Osteocyte (in vitro differentiated cells): Measurements from ENCODE around the gene SPRYD4. TPM values are rescaled to one million over a fixed set of nuclear protein-coding genes. Genes with fewer than 3 reads are reported as not detected.
"Not testable (repeated sequence)": the region's sequence is repeated elsewhere in the genome, so short reads cannot be mapped to it uniquely, and the experiment has no call there.

ENCODE experiments used
- DNase-seq: peaks from one replicate; pipeline ENCODE4 v3.0.0; 2021; ENCODE audit warnings: mixed read lengths; ENCODE audit not compliant: unreplicated experiment; ENCODE audit errors: extremely low spot score
- H3K27ac Mint-ChIP-seq: one replicate; pipeline ENCODE4 v1.8.0; 2021; ENCODE audit warnings: mild to moderate bottlenecking, mixed read lengths; ENCODE audit not compliant: unreplicated experiment
- H3K27me3 Mint-ChIP-seq: one replicate; pipeline ENCODE4 v1.8.0; 2021; ENCODE audit warnings: mixed read lengths; ENCODE audit not compliant: unreplicated experiment
- H3K36me3 Mint-ChIP-seq: one replicate; pipeline ENCODE4 v1.8.0; 2021; ENCODE audit warnings: mixed read lengths; ENCODE audit not compliant: unreplicated experiment
- H3K4me1 Mint-ChIP-seq: one replicate; pipeline ENCODE4 v1.8.0; 2021; ENCODE audit warnings: mixed read lengths; ENCODE audit not compliant: unreplicated experiment
- H3K4me3 Mint-ChIP-seq: one replicate; pipeline ENCODE4 v1.8.0; 2021; ENCODE audit warnings: mild to moderate bottlenecking, moderate library complexity, mixed read lengths; ENCODE audit not compliant: unreplicated experiment
- H3K9me3 Mint-ChIP-seq: one replicate; pipeline ENCODE4 v1.8.0; 2021; ENCODE audit warnings: mixed read lengths; ENCODE audit not compliant: unreplicated experiment
- total RNA-seq: library from RNA; stranded (reverse); gene quantifications from 2 replicates; pipeline ENCODE4 v1.2.1, GENCODE V29; 2021
- TF ChIP-seq, protein P1 (sequence below): fragments of 200-600 bp; sonication (generic); IDR thresholded peaks from 2 replicates; pipeline ENCODE4 v1.5.0; 2021; ENCODE audit warnings: antibody characterized with exemption, mild to moderate bottlenecking, moderate library complexity

Gene SPRYD4
- total RNA-seq, 1 donor from 2014 or later, result 2.7 TPM

DNA sequence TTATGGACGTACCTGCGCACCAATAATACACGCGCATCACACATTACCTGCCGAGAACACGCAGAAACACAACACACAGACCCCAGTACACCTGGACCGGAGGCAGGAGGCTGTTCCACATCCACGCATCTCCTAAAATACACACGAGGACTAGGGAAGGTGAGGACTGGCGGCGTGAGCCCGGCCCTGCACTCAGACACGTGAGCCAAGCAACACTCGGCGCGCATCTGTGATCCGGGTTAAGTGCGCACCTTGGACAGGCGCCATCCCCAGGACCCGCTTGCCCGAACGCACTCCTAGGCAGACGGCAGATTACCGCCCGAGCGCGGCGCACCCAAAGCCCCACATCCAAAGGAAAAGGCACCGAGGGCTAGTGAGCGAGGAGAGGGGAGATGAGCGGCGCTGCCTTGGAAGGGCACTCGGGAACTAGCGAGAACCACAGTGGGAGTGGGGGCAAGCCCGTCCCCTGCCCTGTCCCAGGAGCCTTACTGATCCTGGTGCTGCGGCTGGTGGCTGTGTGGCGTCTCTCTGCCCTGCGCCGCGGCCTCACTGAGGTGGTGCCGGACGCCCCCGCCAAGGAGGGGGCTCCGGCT lies 19.2 kb downstream of the SPRYD4 start:
- Mint-ChIP-seq H3K27me3 (peaks cover 54% of the 10 kb centered on the region), H3K36me3 (no peaks in the 10 kb centered on the region), H3K27ac (no peak overlapping the region), H3K9me3 (no peaks in the 10 kb centered on the region), H3K4me1 (peaks cover 13% of the 10 kb centered on the region), H3K4me3 (peak overlapping the region; percentile 81)
- TF ChIP-seq, protein P1, sequence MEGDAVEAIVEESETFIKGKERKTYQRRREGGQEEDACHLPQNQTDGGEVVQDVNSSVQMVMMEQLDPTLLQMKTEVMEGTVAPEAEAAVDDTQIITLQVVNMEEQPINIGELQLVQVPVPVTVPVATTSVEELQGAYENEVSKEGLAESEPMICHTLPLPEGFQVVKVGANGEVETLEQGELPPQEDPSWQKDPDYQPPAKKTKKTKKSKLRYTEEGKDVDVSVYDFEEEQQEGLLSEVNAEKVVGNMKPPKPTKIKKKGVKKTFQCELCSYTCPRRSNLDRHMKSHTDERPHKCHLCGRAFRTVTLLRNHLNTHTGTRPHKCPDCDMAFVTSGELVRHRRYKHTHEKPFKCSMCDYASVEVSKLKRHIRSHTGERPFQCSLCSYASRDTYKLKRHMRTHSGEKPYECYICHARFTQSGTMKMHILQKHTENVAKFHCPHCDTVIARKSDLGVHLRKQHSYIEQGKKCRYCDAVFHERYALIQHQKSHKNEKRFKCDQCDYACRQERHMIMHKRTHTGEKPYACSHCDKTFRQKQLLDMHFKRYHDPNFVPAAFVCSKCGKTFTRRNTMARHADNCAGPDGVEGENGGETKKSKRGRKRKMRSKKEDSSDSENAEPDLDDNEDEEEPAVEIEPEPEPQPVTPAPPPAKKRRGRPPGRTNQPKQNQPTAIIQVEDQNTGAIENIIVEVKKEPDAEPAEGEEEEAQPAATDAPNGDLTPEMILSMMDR, result no peak
- no peak for DNase-seq

DNA sequence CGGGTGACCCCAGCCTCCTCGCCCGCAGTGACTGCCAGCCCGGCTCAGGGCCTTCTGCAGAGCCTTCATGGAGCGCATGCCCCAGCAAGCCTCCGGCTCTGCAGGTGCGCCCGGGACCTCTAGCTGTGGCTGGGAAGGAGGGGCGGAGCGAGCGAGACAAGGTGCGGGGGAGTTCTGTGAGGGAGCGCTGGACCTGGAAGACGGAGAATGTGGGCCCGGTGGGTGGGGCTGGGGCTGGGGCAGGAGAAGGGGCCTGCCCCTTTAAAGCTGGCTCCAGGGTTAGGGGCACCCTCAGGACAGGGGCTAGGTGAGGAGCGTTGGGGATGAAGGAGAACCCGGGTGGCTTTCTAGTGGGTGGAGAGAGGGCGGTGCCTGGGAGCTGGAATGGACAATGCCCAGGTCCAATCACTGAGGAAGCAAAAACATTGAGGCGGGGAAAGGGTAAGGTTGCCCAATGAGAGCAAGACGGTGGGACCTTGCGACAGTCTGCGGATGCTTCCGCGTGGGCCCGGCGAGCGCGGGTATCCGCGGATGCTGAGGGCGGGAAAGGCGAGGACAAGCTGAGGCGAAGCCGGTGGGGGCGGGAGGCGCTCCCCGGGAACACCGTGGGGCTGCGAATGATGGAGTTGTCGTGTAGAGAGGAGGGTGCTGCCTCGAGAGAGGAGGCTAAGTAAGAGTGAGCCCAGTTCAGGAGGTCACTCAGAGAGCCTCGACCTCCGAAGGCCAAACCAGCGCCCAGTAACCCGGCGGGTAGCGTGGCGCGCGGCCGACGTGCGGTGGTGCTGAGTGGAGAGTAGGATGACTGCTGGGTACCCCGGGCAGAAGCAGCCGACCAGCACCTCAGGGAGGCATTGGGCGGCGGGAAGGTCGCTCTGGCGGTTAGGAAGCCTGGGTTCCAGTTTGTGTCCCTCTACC lies 19.9 kb downstream of the SPRYD4 start, which contains the start of gene GLS2:
Gene GLS2, minus strand, starts transcription at position 121 of the 915 bp plus-strand sequence. Its CDS starts 43 bp downstream, at position 78.
- Mint-ChIP-seq H3K4me3 (peak within 1 kb of the TSS; percentile 81), H3K9me3 (no peaks in the 10 kb centered on the region), H3K36me3 (no peaks in the 10 kb centered on the region), H3K27me3 (peaks cover 56% of the 10 kb centered on the region), H3K4me1 (peaks cover 13% of the 10 kb centered on the region), H3K27ac (no peak within 1 kb of the TSS)
- peak; percentile 87 for DNase-seq
- TF ChIP-seq, protein P1, result no peak

DNA sequence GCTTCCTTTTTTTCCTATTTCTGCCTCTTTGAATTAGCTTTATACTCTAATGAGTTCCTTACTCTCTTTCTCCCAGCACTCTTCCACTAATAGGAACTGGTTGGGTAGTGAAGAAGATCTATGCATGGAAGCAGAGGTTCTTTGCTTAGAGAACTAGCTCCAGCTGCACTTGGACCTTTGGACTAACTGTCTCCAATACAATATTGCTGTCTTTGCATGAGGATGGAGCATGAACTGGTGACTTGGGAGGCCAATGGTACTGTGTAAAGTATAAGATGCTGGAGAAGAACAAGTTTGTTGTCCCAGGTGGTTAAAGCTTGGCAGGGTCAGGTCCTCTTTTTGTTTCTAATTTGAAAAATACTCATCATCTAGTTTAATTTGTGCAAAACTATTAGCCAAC lies 22.0 kb downstream of the SPRYD4 start:
- Mint-ChIP-seq H3K27ac (no peak overlapping the region), H3K4me1 (peaks cover 13% of the 10 kb centered on the region), H3K4me3 (no peak overlapping the region), H3K9me3 (no peaks in the 10 kb centered on the region), H3K36me3 (no peaks in the 10 kb centered on the region), H3K27me3 (peaks cover 56% of the 10 kb centered on the region)
- TF ChIP-seq, protein P1, result no peak
- no peak for DNase-seq

DNA sequence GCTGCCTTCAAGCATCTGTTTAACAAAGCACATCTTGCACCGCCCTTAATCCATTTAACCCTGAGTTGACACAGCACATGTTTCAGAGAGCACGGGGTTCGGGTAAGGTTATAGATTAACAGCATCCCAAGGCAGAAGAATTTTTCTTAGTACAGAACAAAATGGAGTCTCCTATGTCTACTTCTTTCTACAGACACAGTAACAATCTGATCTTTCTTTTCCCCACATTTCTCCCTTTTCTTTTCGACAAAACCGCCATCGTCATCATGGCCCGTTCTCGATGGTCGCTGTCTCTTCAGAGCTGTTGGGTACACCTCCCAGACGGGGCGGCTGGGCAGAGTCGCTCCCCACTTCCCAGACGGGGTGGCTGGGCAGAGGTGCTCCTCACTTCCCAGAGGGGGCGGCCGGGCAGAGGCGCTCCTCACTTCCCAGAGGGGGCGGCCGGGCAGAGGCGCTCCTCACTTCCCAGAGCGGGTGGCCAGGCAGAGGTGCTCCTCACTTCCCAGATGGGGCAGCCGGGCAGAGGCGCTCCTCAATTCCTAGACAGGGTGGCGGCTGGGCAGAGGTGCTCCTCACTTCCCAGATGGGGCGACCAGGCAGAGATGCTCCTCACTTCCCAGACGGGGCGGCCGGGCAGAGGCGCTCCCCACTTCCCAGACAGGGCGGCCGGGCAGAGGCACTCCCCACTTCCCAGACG lies 25.2 kb downstream of the SPRYD4 start:
- not testable (repeated sequence) for H3K4me1 Mint-ChIP-seq, H3K36me3 Mint-ChIP-seq, DNase-seq, H3K27ac Mint-ChIP-seq, H3K9me3 Mint-ChIP-seq, H3K4me3 Mint-ChIP-seq
- peaks cover 32% of the 10 kb centered on the region for H3K27me3 Mint-ChIP-seq

DNA sequence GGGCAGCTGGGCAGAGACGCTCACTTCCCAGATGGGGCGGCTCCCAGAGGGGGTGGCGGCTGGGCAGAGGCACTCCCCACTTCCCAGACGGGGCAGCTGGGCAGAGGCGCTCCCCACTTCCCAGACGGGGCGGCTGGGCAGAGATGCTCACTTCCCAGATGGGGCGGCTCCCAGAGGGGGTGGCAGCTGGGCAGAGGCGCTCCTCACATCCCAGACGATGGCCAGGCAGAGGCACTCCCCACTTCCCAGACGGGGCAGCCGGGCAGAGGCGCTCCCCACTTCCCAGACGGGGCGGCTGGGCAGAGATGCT lies 25.7 kb downstream of the SPRYD4 start:
- H3K27me3 Mint-ChIP-seq, result peaks cover 29% of the 10 kb centered on the region
- not testable (repeated sequence) for H3K27ac Mint-ChIP-seq, DNase-seq, H3K4me3 Mint-ChIP-seq, H3K4me1 Mint-ChIP-seq, H3K36me3 Mint-ChIP-seq, H3K9me3 Mint-ChIP-seq

DNA sequence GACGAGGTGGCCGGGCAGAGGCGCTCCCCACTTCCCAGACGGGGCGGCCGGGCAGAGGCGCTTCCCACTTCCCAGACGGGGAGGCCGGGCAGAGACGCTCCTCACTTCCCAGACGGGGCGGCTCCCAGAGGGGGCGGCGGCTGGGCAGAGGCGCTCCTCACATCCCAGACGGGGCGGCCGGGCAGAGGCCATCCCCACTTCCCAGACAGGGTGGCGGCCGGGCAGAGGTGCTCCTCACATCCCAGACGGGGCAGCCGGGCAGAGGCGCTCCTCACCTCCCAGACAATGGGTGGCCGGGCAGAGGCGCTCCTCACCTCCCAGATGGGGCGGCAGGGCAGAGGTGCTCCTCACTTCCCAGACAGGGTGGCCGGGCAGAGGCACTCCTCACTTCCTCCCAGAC lies 26.1 kb downstream of the SPRYD4 start:
- not testable (repeated sequence) for DNase-seq, H3K36me3 Mint-ChIP-seq, H3K27ac Mint-ChIP-seq, H3K9me3 Mint-ChIP-seq, H3K4me3 Mint-ChIP-seq, H3K4me1 Mint-ChIP-seq
- peaks cover 25% of the 10 kb centered on the region for H3K27me3 Mint-ChIP-seq
